Esophagus muscularis mucosa (tissue), 4 donors: Measurements from ENCODE around the gene RPSA. TPM values are rescaled to one million over a fixed set of nuclear protein-coding genes. Genes with fewer than 3 reads are reported as not detected.
"Not testable (repeated sequence)": the region's sequence is repeated elsewhere in the genome, so short reads cannot be mapped to it uniquely, and the experiment has no call there.

Source experiments
- DNase-seq: peaks from one replicate; pipeline ENCODE4 v3.0.0-alpha.2; 2017; ENCODE audit errors: extremely low spot score
- H3K27ac ChIP-seq, 4 donors: fragments of 200-600 bp; sonication (generic); replicated peaks in 1 of 4; 1 replicate in 3 of 4; 2 replicates in 1 of 4; pipeline ENCODE4 v1.5.1; 2016 to 2019; ENCODE audit warnings: mild to moderate bottlenecking in 1 of 4
- H3K27me3 ChIP-seq, 4 donors: fragments of 200-600 bp; sonication (generic); one replicate each; pipeline versions ENCODE4 v1.5.1 to v1.6.0; 2016 to 2019
- H3K36me3 ChIP-seq, 4 donors: fragments of 200-600 bp; sonication (generic); one replicate each; pipeline ENCODE4 v1.5.1; 2016 to 2019
- H3K4me1 ChIP-seq, 4 donors: fragments of 200-600 bp; sonication (generic); one replicate each; pipeline ENCODE4 v1.5.1; 2016 to 2019
- H3K4me3 ChIP-seq, 4 donors: fragments of 200-600 bp; sonication (generic); 1 replicate in 2 of 4; 2 replicates in 2 of 4; pipeline ENCODE4 v1.5.1; 2016 to 2019; ENCODE audit warnings: mild to moderate bottlenecking in 4 of 4, moderate library complexity in 1 of 4
- H3K9me3 ChIP-seq, 4 donors: fragments of 200-600 bp; sonication (generic); 1 replicate in 3 of 4; 2 replicates in 1 of 4; pipeline ENCODE4 v1.5.1; 2016 to 2019
- CTCF ChIP-seq, 3 experiments: fragments of 200-600 bp in 2 of 3; fragments of 450-650 bp in 1 of 3; sonication (generic) in 2 of 3; IDR thresholded peaks; one replicate each; pipeline ENCODE4 v1.5.1; 2017 to 2019; ENCODE audit warnings: antibody characterized with exemption in 3 of 3, mild to moderate bottlenecking in 2 of 3, moderate library complexity in 1 of 3
- EP300 ChIP-seq: sonication (generic); formaldehyde crosslinking; IDR thresholded peaks from one replicate; pipeline ENCODE4 v1.6.1; 2017; ENCODE audit warnings: antibody characterized with exemption
- POLR2A ChIP-seq: fragments of 450-650 bp; IDR thresholded peaks from one replicate; pipeline ENCODE4 v1.6.1; 2017; ENCODE audit warnings: antibody characterized with exemption, moderate library complexity, mild to moderate bottlenecking, low read depth
- POLR2AphosphoS5 ChIP-seq, 2 donors: sonication (generic); formaldehyde crosslinking; IDR thresholded peaks; one replicate each; pipeline ENCODE4 v1.6.1; 2017; ENCODE audit warnings: antibody characterized with exemption in 2 of 2
- WGBS: methylation state at CpG from one replicate; pipeline ENCODE4 v1.1.5; 2018; 5-methylcytosine and 5-hydroxymethylcytosine counted together
- intact Hi-C: fragments of 100-400 bp; cut with DNase I; formaldehyde crosslinking; loops from one replicate; pipeline ENCODE4 v1.15.1; 2023
- total RNA-seq, 4 donors: library from RNA; depleted of rRNA; stranded (reverse); fragments of >200 nt; gene quantifications; one replicate each; pipeline versions ENCODE4 v1.1.0 to v1.2.1, GENCODE V29; 2016

The RPSA gene
- total RNA-seq, 4 donors from 2014 or later: 720 to 1,054 (median 915) TPM

GRCh38 chr3:39412668-39413260 is 6.2 kb downstream of the RPSA start:
- intact Hi-C loops: no loop called here
- no peak overlapping the region for H3K27ac ChIP-seq
- 80% methylated on average over 8 of the region's 9 CpGs for WGBS
- no peak overlapping the region for H3K4me3 ChIP-seq
- no peaks in the 10 kb centered on the region for H3K9me3 ChIP-seq
- H3K4me1 ChIP-seq: peaks cover 20 to 28% (median 24%) of the 10 kb centered on the region in 4 donors
- TF ChIP-seq EP300 (no peak), POLR2A (no peak), POLR2AphosphoS5 (IDR thresholded peaks at IDR 0.05) (no peak), CTCF (IDR thresholded peaks at IDR 0.05) (no peak)
- peaks cover 44 to 71% (median 60%) of the 10 kb centered on the region in 4 donors for H3K36me3 ChIP-seq
- DNase-seq: no peak
- H3K27me3 ChIP-seq: no peaks in the 10 kb centered on the region

GRCh38 chr3:39413691-39414420 is 7.3 kb downstream of the RPSA start:
- intact Hi-C loops: no loop called here
- no peaks in the 10 kb centered on the region for H3K9me3 ChIP-seq
- no peak overlapping the region for H3K27ac ChIP-seq
- H3K4me3 ChIP-seq: no peak overlapping the region
- WGBS: 86% methylated on average over 6 of the region's 6 CpGs
- no peak for DNase-seq
- peaks cover 44 to 60% (median 52%) of the 10 kb centered on the region in 4 donors for H3K36me3 ChIP-seq
- H3K4me1 ChIP-seq: peaks cover 9 to 18% (median 14%) of the 10 kb centered on the region in 4 donors
- no peaks in the 10 kb centered on the region for H3K27me3 ChIP-seq
- TF ChIP-seq EP300 (no peak), POLR2A (no peak), CTCF (IDR thresholded peaks at IDR 0.05) (no peak)

- TF ChIP-seq POLR2AphosphoS5 (IDR thresholded peaks at IDR 0.05) (no peak), CTCF (IDR thresholded peaks at IDR 0.05) (no peak), POLR2A (no peak), EP300 (no peak)
- intact Hi-C loops: no loop called here
- DNase-seq: no peak
- Histone ChIP-seq H3K4me1 (peaks cover 6 to 14% (median 10%) of the 10 kb centered on the region in 4 donors), H3K27ac (no peak overlapping the region), H3K4me3 (no peak overlapping the region), H3K27me3 (no peaks in the 10 kb centered on the region), H3K9me3 (no peaks in the 10 kb centered on the region), H3K36me3 (peaks cover 41 to 55% (median 48%) of the 10 kb centered on the region in 4 donors)
- 78% methylated on average over 2 of the region's 2 CpGs for WGBS
Observed at GRCh38 chr3:39414421-39414907, 7.9 kb downstream of the RPSA start.

GRCh38 chr3:39415302-39415701 is 8.8 kb downstream of the RPSA start:
- intact Hi-C loops, H3K27me3 ChIP-seq, H3K4me1 ChIP-seq, DNase-seq, H3K4me3 ChIP-seq, H3K9me3 ChIP-seq, H3K27ac ChIP-seq: not testable (repeated sequence)
- peaks cover 34 to 47% (median 40%) of the 10 kb centered on the region in 4 donors for H3K36me3 ChIP-seq
- 92% methylated on average over 3 of the region's 3 CpGs for WGBS

- TF ChIP-seq CTCF (IDR thresholded peaks at IDR 0.05) (no peak), POLR2A (no peak), EP300 (no peak), POLR2AphosphoS5 (IDR thresholded peaks at IDR 0.05) (no peak)
- H3K27ac ChIP-seq: no peak overlapping the region
- intact Hi-C loops: no loop called here
- no peak for DNase-seq
- H3K9me3 ChIP-seq: no peaks in the 10 kb centered on the region
- 88% methylated on average over 1 of the region's 1 CpG for WGBS
- peaks cover 0 to 6% (median 1%) of the 10 kb centered on the region in 4 donors for H3K4me1 ChIP-seq
- no peaks in the 10 kb centered on the region for H3K27me3 ChIP-seq
- peaks cover 28 to 40% (median 36%) of the 10 kb centered on the region in 4 donors for H3K36me3 ChIP-seq
- H3K4me3 ChIP-seq: no peak overlapping the region
Observed at GRCh38 chr3:39415983-39416382, 9.5 kb downstream of the RPSA start.

- H3K27me3 ChIP-seq, H3K4me3 ChIP-seq, H3K27ac ChIP-seq, DNase-seq, intact Hi-C loops, H3K9me3 ChIP-seq, H3K4me1 ChIP-seq: not testable (repeated sequence)
- WGBS: 69% methylated on average over 3 of the region's 3 CpGs
- H3K36me3 ChIP-seq: peaks cover 18 to 30% (median 25%) of the 10 kb centered on the region in 4 donors
Observed at GRCh38 chr3:39416998-39417397, 10.5 kb downstream of the RPSA start.

- intact Hi-C loops: not testable (repeated sequence)
- WGBS: 57% methylated on average over 12 of the region's 14 CpGs
Observed at GRCh38 chr3:39418556-39419225, 12.2 kb downstream of the RPSA start.

More at GRCh38 chr3:39418556-39419225, 12.2 kb downstream of the RPSA start:
- peaks cover under 1 to 13% (median 9%) of the 10 kb centered on the region in 4 donors for H3K36me3 ChIP-seq
- not testable (repeated sequence) for H3K27ac ChIP-seq, DNase-seq, H3K9me3 ChIP-seq, H3K27me3 ChIP-seq, H3K4me1 ChIP-seq, H3K4me3 ChIP-seq
